Panc1 (cell line): ENCODE results near the gene BTBD3. TPM values are rescaled to one million over a fixed set of nuclear protein-coding genes. Genes with fewer than 3 reads are reported as not detected.

Experiments
- ATAC-seq: fragments of 200-7000 bp; cut with Tn5 transposase; 2 replicates; pipeline ENCODE4 v1.9.1; 2020; ENCODE audit warnings: mild to moderate bottlenecking, moderate library complexity
- BruUV-seq: library from RNA; stranded (reverse); fragments of 400-500 nt; replicated peaks from 2 replicates; lab custom pipeline; 2021; lab: Mats Ljungman, UMichigan
- CTCF ChIA-PET: fragments of 300-600 bp; sonication (Branson Sonifier 250); formaldehyde crosslinking; loops from one replicate; lab custom pipeline; 2022; ENCODE audit warnings: antibody characterized with exemption; lab: Charles Lee
- POLR2A ChIA-PET: fragments of 300-600 bp; sonication (Branson Sonifier 250); formaldehyde crosslinking; loops from one replicate; lab custom pipeline; 2022; ENCODE audit warnings: antibody characterized with exemption; lab: Charles Lee
- DNase-seq: peaks from one replicate; pipeline ENCODE4 v3.0.0-alpha.2; 2010; ENCODE audit warnings: low read depth, low spot score
- H3K27ac ChIP-seq: 2 replicates; pipeline ENCODE4 v1.5.1; 2011; ENCODE audit warnings: mild to moderate bottlenecking, low read length, inconsistent platforms
- H3K27me3 ChIP-seq: fragments of 200-500 bp; sonication (Bioruptor generic); 2 replicates; pipeline ENCODE4 v1.6.0; 2014; ENCODE audit warnings: low read length, inconsistent platforms; ENCODE audit not compliant: control insufficient read depth, insufficient read depth
- H3K36me3 ChIP-seq: fragments of 200-500 bp; sonication (Bioruptor generic); 2 replicates; pipeline ENCODE4 v1.5.1; 2014; ENCODE audit warnings: inconsistent platforms, mild to moderate bottlenecking, low read length, moderate library complexity; ENCODE audit not compliant: control insufficient read depth, insufficient read depth
- H3K4me1 ChIP-seq: 2 replicates; pipeline ENCODE4 v1.5.1; 2011; ENCODE audit warnings: inconsistent platforms, mild to moderate bottlenecking, low read length, moderate library complexity; ENCODE audit not compliant: control insufficient read depth, insufficient read depth
- H3K4me3 ChIP-seq, 2 experiments: 2 replicates each; pipeline ENCODE4 v1.5.1; 2011 to 2012; ENCODE audit warnings: low read depth in 2 of 2, low read length in 2 of 2, mild to moderate bottlenecking in 2 of 2, inconsistent platforms in 1 of 2, moderate library complexity in 1 of 2
- H3K9me3 ChIP-seq: fragments of 200-500 bp; sonication (Bioruptor generic); 2 replicates; pipeline ENCODE4 v1.5.1; 2014; ENCODE audit warnings: low read depth, mild to moderate bottlenecking, inconsistent platforms, low read length, moderate library complexity; ENCODE audit not compliant: control insufficient read depth, insufficient read depth
- POLR2AphosphoS5 ChIP-seq: IDR thresholded peaks from 2 replicates; pipeline ENCODE4 v1.6.1; 2012; ENCODE audit warnings: mild to moderate bottlenecking, low read depth, low read length, moderate library complexity
- REST ChIP-seq, 2 experiments: IDR thresholded peaks; 2 replicates each; pipeline ENCODE4 v1.6.1; 2011 to 2012; ENCODE audit warnings: low read depth in 2 of 2, control low read depth in 1 of 2, low read length in 1 of 2, mild to moderate bottlenecking in 1 of 2, moderate library complexity in 1 of 2; ENCODE audit not compliant: insufficient read depth in 1 of 2
- SIN3A ChIP-seq: IDR thresholded peaks from 2 replicates; pipeline ENCODE4 v1.6.1; 2012; ENCODE audit warnings: low read depth, mild to moderate bottlenecking, low read length, moderate library complexity, borderline replicate concordance; ENCODE audit not compliant: insufficient read depth
- TCF7L2 ChIP-seq: IDR thresholded peaks from 2 replicates; pipeline ENCODE4 v1.6.1; 2011; ENCODE audit warnings: mild to moderate bottlenecking, low read depth, low read length, inconsistent platforms
- in situ Hi-C: cut with HindIII; loops from 2 replicates; pipeline ENCODE4 v1.10.0; 2016; ENCODE audit warnings: low sequenced_read_pairs, low pct_unique_long_range_greater_than_20kb
- intact Hi-C: fragments of 100-400 bp; cut with micrococcal nuclease; formaldehyde crosslinking; loops from one replicate; pipeline ENCODE4 v1.10.0; 2022; ENCODE audit not compliant: unreplicated experiment
- total RNA-seq: library from RNA; stranded (reverse); gene quantifications from one replicate; pipeline ENCODE4 v1.2.1, GENCODE V29; 2021; ENCODE audit not compliant: unreplicated experiment
- TF ChIP-seq, protein P1 (sequence below): fragments of 450-650 bp; IDR thresholded peaks from 2 replicates; pipeline ENCODE4 v1.5.1; 2017; ENCODE audit warnings: mild to moderate bottlenecking

BTBD3 gene
- total RNA-seq, 1 experiment from 2014 or later, result 27.6 TPM

GRCh38 chr20:11894062-11894461, 23.6 kb upstream of the BTBD3 start:
- TF ChIP-seq SIN3A, result no peak
- no peak for TF ChIP-seq TCF7L2
- TF ChIP-seq, protein P1, sequence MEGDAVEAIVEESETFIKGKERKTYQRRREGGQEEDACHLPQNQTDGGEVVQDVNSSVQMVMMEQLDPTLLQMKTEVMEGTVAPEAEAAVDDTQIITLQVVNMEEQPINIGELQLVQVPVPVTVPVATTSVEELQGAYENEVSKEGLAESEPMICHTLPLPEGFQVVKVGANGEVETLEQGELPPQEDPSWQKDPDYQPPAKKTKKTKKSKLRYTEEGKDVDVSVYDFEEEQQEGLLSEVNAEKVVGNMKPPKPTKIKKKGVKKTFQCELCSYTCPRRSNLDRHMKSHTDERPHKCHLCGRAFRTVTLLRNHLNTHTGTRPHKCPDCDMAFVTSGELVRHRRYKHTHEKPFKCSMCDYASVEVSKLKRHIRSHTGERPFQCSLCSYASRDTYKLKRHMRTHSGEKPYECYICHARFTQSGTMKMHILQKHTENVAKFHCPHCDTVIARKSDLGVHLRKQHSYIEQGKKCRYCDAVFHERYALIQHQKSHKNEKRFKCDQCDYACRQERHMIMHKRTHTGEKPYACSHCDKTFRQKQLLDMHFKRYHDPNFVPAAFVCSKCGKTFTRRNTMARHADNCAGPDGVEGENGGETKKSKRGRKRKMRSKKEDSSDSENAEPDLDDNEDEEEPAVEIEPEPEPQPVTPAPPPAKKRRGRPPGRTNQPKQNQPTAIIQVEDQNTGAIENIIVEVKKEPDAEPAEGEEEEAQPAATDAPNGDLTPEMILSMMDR, result no peak
- TF ChIP-seq REST (IDR thresholded peaks at IDR 0.05; ENCODE audit: insufficient read depth in 1 of 2, low read depth in 2 of 2, low read length in 1 of 2), result no peak
- no peak for TF ChIP-seq POLR2AphosphoS5
- in situ Hi-C loops (no loop called here), intact Hi-C loops (no loop called here)
- ATAC-seq (no peak), DNase-seq (no peak)
- no TSS peak for BruUV-seq
- CTCF ChIA-PET, result no interaction called here
- POLR2A ChIA-PET, result no interaction called here
- no peaks in the 10 kb centered on the region; the same call in 1 of the 2 replicates for H3K27me3 ChIP-seq
- no peaks in the 10 kb centered on the region for H3K9me3 ChIP-seq
- no peak overlapping the region for H3K4me3 ChIP-seq
- H3K27ac ChIP-seq, result no peak overlapping the region
- H3K36me3 ChIP-seq, result peaks cover 4% of the 10 kb centered on the region; the same call in 1 of the 2 replicates
- H3K4me1 ChIP-seq, result peaks cover 19% of the 10 kb centered on the region

DNA sequence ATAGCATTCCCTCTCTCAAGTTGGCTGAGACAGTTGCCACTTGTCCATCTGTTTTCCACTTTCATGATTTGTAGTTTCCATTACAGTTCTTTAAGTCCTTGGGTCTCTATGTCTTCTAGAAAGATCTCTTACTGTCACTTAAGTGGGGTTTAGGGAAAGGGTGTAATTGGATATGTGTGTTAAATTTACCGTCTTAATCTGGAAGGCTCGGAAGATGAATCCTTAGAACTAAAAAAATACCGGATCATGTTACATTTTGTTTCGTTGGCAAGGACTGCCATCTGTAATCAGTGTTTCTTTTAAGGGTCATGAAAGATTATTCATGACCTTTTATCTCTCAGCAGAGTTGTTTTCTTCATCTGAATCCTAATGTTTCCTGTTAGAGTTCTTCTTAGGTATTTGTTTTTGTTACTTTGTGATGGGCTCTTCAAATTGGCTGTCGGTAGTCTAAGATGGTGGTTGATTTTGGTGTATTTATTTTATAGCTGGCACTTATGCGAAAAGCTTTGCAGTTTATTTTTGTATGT, 21.8 kb upstream of the BTBD3 start:
- Histone ChIP-seq H3K4me1 (peaks cover 19% of the 10 kb centered on the region; the same call in 1 of the 2 replicates), H3K27ac (no peak overlapping the region), H3K36me3 (peaks cover 4% of the 10 kb centered on the region; the same call in 1 of the 2 replicates), H3K4me3 (no peak overlapping the region), H3K27me3 (no peaks in the 10 kb centered on the region), H3K9me3 (no peaks in the 10 kb centered on the region)
- ATAC-seq (no peak), DNase-seq (no peak)
- POLR2A ChIA-PET, result no interaction called here
- TF ChIP-seq TCF7L2 (no peak), REST (IDR thresholded peaks at IDR 0.05; ENCODE audit: insufficient read depth in 1 of 2, low read depth in 2 of 2, low read length in 1 of 2) (no peak), POLR2AphosphoS5 (no peak), SIN3A (no peak)
- TF ChIP-seq, protein P1, result no peak
- no TSS peak for BruUV-seq
- intact Hi-C loops (no loop called here), in situ Hi-C loops (no loop called here)
- CTCF ChIA-PET, result no interaction called here
